Embryonic facial prominence (tissue), 1 donor: ENCODE measurements around the gene EEF1AKMT3.

ENCODE experiments used
- DNase-seq: peaks from one replicate; pipeline ENCODE4 v3.0.0-alpha.2; 2016; ENCODE audit errors: extremely low spot score

EEF1AKMT3 gene

GRCh38 chr12:57735198-57735855 lies 37.1 kb upstream of the EEF1AKMT3 start:
- no peak for DNase-seq

DNA sequence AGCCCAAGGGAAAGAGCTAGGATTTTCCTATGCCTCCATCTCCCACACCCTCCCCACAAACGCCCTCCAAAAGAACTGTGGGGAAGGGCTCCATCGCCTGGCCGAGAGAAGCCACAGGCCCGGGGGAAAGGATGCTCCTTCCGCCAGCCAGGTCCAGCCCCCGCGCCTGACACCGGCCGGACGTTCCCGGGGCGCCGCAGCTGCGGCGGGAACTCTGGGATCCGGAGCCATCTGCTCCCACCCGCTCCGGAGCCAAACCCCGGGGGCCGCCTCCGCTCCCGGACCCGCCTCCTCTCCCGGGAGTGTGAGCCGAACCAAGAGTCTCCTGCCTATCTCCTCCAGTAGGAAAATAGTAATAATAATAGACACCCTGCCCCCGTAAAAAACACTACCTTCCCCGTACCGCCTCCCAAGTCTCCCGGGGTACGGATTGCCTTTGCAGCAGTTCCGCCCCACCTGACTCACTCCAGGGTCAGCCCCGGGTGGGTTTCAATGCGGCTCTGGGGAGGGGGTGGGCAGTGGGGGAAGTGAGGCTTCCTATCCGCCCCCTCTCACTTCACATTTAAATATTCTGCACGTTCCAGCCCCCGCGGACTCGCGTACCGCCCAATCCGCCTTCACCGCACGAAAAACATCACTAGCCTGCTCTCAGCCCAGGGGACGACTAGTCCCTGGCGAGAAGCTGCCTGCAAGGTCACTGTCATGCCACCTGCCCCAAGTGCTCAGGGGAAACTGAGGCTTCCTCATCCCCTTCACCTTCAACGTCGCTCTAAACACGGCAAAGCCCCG lies 36.3 kb upstream of the EEF1AKMT3 start:
- no peak for DNase-seq

- DNase-seq = no peak
These were observed 35.5 kb upstream of the EEF1AKMT3 start for GRCh38 chr12:57736741-57737466.

DNA sequence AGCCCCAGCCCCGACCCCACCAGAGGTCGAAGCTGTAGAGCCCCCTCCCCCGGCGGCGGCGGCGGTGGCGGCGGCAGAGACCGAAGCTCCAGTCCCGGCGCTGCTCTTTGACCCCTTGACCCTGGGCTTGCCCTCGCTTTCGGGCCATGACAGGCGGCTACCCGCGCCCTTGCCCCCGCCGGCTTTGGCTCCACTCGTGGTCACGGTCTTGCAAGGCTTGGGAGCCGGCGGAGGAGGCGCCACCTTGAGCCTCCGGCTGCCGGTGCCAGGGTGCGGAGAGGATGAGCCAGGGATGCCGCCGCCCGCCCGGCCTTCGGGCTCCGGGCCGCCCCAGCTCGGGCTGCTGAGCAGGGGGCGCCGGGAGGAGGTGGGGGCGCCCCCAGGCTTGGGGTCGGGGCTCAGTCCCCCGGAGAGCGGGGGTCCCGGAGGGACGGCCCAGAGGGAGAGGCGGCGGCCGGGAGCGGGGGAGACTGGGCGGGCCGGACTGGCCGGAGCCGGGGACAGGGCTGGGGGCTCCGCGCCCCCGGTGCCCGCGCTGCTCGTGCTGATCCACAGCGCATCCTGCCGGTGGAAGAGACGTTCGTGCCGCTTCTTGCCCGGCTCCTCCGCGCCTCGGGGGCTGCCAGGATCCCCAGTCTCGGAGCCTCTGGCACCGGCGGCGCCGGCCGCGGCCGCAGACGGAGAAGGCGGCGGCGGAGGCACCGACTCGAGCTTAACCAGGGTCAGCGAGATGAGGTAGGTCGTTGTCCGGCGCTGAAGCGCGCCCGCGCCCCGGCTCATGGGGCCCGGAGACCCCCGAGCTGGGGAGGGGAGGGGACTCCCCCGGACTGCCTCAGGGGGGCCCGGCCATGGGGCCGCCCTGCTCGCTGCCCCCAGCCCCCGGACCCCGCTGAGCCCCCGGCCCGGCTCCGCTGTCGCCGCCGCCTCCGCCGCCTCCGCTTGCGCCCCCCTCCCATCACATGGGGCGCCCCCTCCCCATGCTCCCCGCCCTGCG lies 34.6 kb upstream of the EEF1AKMT3 start:
- DNase-seq = no peak

DNA sequence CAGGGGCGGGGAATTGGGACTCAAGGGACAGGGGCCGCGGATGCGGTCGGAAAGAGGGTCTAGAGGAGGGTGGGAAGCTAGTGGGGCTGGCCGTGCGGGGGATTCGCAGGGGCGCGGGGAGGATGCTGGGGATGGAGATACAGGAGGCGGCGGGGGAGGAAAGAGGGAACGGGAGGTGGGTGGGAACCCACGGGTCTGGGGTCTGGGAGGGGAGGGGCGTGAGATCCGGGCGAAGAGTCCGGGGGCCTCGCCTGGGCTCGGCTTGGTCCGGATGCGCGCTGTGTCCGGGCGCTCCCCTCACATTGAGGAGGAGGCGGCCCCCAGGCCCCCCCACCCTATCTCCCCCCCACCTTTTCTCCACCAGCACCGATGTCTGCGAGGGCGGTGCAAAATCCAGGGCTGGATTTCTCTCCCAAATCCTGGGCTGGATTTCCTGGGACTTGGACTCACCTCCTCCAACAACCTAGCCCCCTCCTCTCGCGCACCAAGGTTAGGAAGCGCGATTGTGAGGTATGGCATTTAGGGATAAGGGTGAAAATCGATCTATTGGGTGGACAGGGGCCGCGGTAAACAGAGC lies 33.7 kb upstream of the EEF1AKMT3 start, which contains the start of gene AGAP2:
AGAP2 (minus strand) TSS at position 82 of the 577 bp plus-strand sequence. CDS start 496 bp downstream, outside the sequence.
- no peak for DNase-seq

DNA sequence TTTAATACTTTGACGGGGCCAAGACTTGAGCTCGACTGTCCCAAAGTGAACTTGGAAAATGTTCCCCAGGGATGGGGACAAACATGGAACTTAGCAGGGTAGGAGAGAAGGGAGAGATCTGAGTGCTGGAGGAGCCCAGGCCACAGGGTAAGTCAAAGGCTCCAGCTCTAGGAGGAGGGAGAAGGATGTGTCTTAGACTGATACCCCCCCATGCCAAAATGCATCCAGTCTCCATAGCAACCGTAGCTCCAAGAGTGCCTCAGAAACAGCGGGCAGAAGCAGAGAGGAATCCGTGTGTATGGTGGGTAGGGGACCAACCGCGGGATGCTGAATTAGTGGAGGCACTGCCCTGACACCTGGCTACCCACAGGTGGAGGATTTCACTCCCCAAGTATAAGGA lies 33.0 kb upstream of the EEF1AKMT3 start:
- DNase-seq = no peak

DNA sequence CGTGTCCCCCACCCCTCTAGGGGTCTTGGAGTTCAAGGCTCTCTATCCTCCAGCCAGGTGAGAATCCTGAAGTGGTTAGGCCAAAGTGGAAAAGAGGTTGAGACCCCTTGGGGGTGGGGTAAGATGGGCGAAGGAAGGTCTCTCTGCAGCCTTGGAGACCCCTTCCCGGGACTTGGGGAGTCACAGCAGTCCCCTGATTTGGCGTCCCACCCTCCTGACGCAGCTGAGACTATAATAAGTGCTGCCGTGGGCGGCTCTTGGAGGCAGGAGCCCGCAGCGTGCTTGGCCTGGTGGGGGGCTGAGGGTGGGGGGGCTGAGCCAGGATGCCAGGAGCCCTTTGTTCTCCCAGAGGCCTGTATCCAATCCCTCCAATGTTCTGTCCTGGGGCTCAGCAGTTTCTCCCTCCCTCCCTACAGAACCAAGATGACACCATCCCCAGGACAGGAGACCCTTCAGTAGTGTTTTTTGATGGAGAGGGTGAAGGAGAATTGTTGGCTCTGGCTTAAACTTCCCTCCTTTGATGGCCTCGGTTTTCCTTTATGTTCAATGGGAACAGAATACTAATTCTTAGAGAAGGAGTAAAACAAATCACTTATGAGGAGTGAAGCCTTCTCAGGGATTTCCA lies 32.4 kb upstream of the EEF1AKMT3 start:
- no peak for DNase-seq

- DNase-seq = no peak
These were observed 31.6 kb upstream of the EEF1AKMT3 start for GRCh38 chr12:57740656-57741412.

DNA sequence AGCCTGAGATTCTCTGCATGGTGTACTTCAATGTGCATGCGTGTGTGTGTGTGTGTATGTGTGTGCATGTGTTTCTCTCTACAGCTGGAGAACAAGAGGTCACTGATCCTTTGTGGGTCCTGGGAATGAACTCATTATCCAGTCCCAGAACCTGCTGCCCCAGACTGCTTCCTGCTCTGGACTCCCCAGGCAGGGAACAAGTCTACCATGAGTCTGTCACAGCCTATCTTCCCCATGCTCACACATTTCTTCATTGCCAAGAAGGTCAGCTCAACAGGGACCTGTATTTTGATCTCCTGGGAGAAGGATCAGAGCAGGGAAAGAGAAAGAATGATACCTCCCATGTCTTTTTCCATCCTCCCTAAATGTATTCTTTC lies 31.0 kb upstream of the EEF1AKMT3 start:
- no peak for DNase-seq

DNA sequence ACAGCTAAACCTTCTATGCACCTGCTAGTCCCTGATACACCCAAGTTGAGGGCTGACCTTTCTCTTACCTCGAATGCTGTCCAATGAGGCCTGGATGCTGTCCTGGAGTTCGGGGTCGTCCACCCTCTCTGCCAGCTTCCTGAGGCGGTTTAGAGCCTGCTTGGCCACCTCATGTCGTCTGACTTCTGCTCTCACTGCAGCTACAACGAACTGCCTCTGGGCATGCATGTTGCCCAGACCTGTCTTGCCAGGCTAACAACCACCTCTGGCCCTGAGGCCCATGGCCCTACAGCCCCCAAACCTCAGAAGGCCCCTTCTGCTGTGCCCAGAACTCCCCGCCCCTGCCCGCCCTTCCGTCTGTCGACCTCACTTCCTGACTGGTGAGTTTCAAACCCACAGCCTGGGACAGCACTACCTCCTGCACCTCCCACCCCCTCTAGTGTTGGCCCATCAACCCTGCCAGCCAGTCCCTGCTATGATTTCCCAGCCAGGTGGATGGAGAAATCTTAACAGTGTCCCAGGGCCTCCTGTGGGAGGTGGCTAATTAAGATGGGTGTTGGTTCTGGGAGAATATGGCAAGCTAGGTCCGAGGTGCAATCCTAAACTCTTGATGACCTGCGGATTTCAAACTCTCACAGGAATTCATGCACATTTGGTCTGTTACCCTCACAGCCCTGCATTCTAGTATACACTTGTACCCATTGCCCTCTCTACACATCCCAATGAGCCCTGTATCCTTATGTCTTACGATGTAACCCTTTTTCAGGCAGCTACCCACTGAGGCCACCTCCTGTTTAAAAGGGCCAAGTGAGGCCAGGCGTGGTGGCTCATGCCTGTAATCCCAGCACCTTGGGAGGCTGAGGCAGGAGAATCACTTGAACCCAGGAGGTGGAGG lies 30.3 kb upstream of the EEF1AKMT3 start:
- no peak for DNase-seq

DNA sequence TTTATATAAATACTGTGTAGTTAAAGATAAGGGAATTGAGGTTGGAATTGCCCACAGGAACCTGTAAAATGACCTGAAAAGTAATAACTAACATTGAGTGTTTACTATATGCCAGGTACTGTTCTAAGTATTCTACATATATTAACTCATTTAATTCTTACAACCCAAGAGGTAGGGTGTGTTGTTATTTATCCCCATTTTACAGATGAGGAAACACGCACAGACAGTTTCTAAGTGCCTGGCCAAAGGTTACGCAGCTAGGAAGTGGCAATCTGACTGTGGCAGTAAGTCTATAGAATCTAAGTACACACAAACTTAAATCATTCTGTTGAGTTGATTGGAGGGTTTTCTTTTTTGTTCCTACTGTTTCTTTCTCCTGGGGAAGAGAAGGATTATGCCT lies 28.6 kb upstream of the EEF1AKMT3 start:
- no peak for DNase-seq

- no peak for DNase-seq
These were observed 28.1 kb upstream of the EEF1AKMT3 start for GRCh38 chr12:57744194-57744776.

DNA sequence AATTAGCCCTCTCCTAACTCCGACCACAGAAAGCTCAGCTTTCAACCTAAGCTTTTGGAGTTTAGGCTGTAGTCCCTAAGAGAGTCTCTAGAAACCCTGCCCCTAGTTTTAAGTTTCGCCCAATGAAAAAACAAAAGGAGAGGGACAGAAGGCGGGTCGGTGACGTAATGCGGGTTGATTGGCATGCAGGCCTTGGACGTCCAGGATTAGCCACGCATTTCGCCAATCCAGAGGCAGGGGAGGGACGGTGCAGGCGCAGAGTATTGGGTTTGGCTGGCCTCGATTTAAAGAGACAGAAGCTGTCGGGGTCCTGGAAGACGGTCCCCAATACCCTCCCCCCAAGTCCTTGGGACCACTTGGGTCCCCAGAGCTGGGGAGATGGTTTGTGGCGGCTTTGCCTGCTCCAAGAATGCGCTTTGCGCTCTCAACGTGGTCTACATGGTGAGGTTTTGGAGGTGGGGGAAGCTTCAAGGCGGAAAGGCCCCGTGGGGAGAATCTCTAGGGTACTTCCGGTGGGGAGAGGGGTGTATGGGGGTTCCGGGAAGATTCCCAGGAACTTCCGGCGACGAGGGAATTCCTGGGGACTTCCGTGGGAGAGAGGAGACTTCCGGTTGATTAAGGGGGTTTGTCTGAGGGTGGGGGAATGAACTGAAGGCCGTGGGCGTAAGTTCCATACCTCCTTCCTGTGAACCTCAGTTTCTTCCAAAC lies 27.5 kb upstream of the EEF1AKMT3 start, which contains the start of gene TSPAN31:
TSPAN31 (plus strand) TSS at position 263 of the 708 bp plus-strand sequence; CDS start at position 379, 116 bp downstream.
- peak; percentile 98 for DNase-seq

GRCh38 chr12:57745485-57745881 lies 26.9 kb upstream of the EEF1AKMT3 start:
- DNase-seq = no peak

GRCh38 chr12:57746025-57746424 lies 26.4 kb upstream of the EEF1AKMT3 start:
- DNase-seq = no peak

DNA sequence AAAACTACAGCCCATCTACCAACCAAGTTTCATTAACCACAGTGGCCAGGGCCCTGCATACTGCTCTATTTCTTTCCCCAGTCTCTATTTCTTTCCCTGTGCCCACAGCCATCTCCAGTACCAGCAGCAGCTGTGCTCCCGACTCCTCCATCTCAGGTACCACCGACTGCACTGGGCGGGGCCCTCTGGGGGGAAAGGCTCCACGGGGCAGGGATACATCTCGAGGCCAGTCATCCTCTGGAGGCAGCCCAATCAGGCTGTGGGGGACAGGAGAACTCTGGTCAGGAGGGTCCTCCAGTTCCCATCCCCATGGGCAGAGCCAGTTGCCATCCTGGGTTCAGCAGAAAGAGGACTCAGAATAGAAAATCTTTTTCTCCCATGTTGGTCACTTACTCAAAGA lies 23.4 kb upstream of the EEF1AKMT3 start:
- no peak for DNase-seq

DNA sequence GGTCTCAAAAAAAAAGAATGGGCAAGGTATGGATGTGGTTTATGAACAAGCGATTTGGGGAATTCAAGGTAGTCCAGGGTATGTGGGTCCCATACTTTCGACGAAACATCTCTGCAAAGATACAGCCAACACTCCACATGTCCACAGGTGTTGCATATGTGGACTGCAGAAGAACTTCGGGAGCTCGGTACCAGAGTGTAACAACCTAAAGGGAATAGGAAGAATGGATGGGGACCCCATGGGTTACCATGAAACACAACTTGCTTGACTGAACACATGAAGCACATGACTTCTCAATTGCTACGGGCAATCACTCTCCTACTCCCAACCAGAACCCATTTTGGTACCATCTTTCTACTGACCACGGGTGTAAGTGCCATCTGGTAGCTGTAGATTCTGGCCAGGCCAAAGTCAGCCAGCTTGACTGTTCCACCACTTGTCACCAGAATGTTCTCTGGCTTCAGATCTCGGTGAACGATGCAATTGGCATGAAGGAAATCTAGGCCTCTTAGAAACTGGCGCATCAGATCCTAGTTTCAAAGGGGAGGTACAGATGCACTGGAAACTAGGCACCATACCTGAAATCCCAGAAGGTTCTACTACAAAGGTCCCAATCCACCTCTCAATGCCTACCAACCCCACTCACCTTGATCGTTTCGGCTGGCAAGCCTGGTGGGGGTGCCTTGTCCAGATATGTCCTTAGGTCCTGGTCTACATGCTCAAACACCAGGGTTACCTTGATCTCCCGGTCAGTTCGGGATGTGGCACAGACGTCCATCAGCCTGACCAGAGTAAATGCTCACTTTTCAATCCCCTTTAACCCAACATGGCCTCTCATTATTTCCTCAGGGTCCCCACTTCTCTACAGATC lies 21.6 kb upstream of the EEF1AKMT3 start:
- no peak for DNase-seq
